Astrocyte (in vitro differentiated cells and primary cell): ENCODE measurements around the gene PDGFC. TPM values are rescaled to one million over a fixed set of nuclear protein-coding genes. Genes with fewer than 3 reads are reported as not detected.

Experiments used
- DNase-seq: peaks from one replicate; pipeline ENCODE4 v3.0.0-alpha.2; 2010; ENCODE audit warnings: low read depth
- FAIRE-seq: peaks from 2 replicates; lab custom pipeline; 2011; peaks lifted over from hg19 to GRCh38; lab: Jason Lieb, UNC
- H2AFZ ChIP-seq: 2 replicates; pipeline ENCODE4 v1.6.0; 2012; ENCODE audit warnings: low read depth, low read length, inconsistent platforms
- H3K27ac ChIP-seq: 2 replicates; pipeline ENCODE4 v1.5.1; 2011; ENCODE audit warnings: low read depth, low read length, inconsistent platforms
- H3K27me3 ChIP-seq: 2 replicates; pipeline ENCODE4 v1.6.0; 2011; ENCODE audit warnings: low read length, inconsistent platforms; ENCODE audit not compliant: insufficient read depth
- H3K36me3 ChIP-seq: 2 replicates; pipeline ENCODE4 v1.5.1; 2011; ENCODE audit warnings: low read length, inconsistent platforms; ENCODE audit not compliant: insufficient read depth
- H3K4me1 ChIP-seq: 2 replicates; pipeline ENCODE4 v1.5.1; 2011; ENCODE audit warnings: low read length, inconsistent platforms; ENCODE audit not compliant: insufficient read depth
- H3K4me2 ChIP-seq: 2 replicates; pipeline ENCODE4 v1.6.0; 2012; ENCODE audit warnings: low read length, inconsistent platforms
- H3K4me3 ChIP-seq: 2 replicates; pipeline ENCODE4 v1.5.1; 2011; ENCODE audit warnings: low read depth, mild to moderate bottlenecking, low read length, inconsistent platforms; ENCODE audit not compliant: insufficient read depth
- H3K79me2 ChIP-seq: 2 replicates; pipeline ENCODE4 v1.6.0; 2012; ENCODE audit warnings: mild to moderate bottlenecking, low read length, inconsistent platforms; ENCODE audit not compliant: insufficient read depth
- H3K9ac ChIP-seq: 2 replicates; pipeline ENCODE4 v1.6.0; 2012; ENCODE audit warnings: mild to moderate bottlenecking, low read length, inconsistent platforms
- H3K9me3 ChIP-seq: 2 replicates; pipeline ENCODE4 v1.5.1; 2012; ENCODE audit warnings: low read depth, mild to moderate bottlenecking, low read length, inconsistent platforms; ENCODE audit not compliant: insufficient read depth
- H4K20me1 ChIP-seq: 2 replicates; pipeline ENCODE4 v1.6.0; 2012; ENCODE audit warnings: low read length, inconsistent platforms; ENCODE audit not compliant: insufficient read depth
- H3K27ac Mint-ChIP-seq: one replicate; pipeline ENCODE4 v1.8.0; 2021; ENCODE audit warnings: mild to moderate bottlenecking, mixed read lengths; ENCODE audit not compliant: unreplicated experiment
- H3K27me3 Mint-ChIP-seq: one replicate; pipeline ENCODE4 v1.8.0; 2021; ENCODE audit warnings: low read depth, mixed read lengths; ENCODE audit not compliant: unreplicated experiment
- H3K36me3 Mint-ChIP-seq: one replicate; pipeline ENCODE4 v1.8.0; 2021; ENCODE audit warnings: low read depth, mixed read lengths; ENCODE audit not compliant: unreplicated experiment
- H3K4me1 Mint-ChIP-seq: one replicate; pipeline ENCODE4 v1.8.0; 2021; ENCODE audit warnings: low read depth, mixed read lengths; ENCODE audit not compliant: unreplicated experiment
- H3K4me3 Mint-ChIP-seq: one replicate; pipeline ENCODE4 v1.8.0; 2021; ENCODE audit warnings: mild to moderate bottlenecking, moderate library complexity, mixed read lengths; ENCODE audit not compliant: unreplicated experiment
- H3K9me3 Mint-ChIP-seq: one replicate; pipeline ENCODE4 v1.8.0; 2021; ENCODE audit warnings: mild to moderate bottlenecking, mixed read lengths; ENCODE audit not compliant: unreplicated experiment
- EZH2 ChIP-seq: IDR thresholded peaks from 2 replicates; pipeline ENCODE4 v1.6.1; 2012; ENCODE audit warnings: mild to moderate bottlenecking, low read length, inconsistent platforms; ENCODE audit not compliant: insufficient read depth
- total RNA-seq: library from RNA; stranded (reverse); gene quantifications from 2 replicates; pipeline ENCODE4 v1.2.1, GENCODE V29; 2021
- TF ChIP-seq, protein P1 (sequence below): IDR thresholded peaks from 2 replicates; pipeline ENCODE4 v1.5.1; 2011; ENCODE audit warnings: low read depth, mild to moderate bottlenecking, inconsistent platforms, low read length, moderate library complexity; ENCODE audit not compliant: insufficient read depth

PDGFC gene
- total RNA-seq, 1 donor from 2014 or later, result 167 TPM

DNA sequence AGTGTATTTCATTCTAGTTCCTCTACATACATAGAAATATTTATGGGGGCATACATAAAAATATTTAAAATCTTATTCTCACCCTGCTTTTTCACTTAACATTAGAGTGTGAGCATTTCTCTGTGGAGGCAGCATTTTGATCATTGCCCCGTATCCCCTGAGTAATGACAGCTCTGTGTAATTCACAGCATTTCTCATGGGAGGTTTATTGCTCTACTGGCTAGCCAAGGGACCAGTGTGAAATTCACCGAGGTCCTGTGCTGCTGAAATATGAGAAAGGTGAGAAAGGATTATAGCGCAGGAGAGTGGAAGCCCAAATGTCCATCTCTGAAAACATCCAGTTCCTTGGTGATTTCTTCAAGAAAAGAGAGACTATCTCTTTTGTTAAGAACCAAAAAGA lies 22.9 kb downstream of the PDGFC start:
- no peak for DNase-seq

DNA sequence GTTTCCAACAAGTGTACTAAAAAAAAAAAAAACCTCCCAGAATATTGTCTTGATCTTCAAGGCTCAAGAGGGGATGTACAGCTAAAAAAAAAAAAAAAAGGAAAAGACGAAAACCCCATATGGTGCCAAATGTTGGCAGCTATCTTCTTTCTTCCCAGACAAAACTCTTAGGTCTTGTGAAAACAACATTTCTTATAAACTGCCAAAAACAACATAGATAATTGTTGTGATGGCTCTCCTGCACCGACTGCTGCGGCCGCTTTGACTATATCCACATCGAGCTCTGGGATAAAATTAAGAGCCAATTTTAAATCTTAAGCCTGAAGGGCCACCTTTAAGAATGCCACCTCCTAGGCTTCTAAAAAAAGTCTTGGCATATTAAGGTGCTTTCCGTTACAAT lies 23.5 kb downstream of the PDGFC start:
- Mint-ChIP-seq H3K4me1 (peaks cover 90% of the 10 kb centered on the region), H3K4me3 (no peak overlapping the region), H3K27me3 (no peaks in the 10 kb centered on the region), H3K9me3 (no peaks in the 10 kb centered on the region), H3K36me3 (no peaks in the 10 kb centered on the region), H3K27ac (peak overlapping the region; percentile 99)
- Histone ChIP-seq H2AFZ (no peak overlapping the region), H3K79me2 (peaks cover 92% of the 10 kb centered on the region), H3K9me3 (no peaks in the 10 kb centered on the region), H3K9ac (peak overlapping the region; percentile 72), H3K27ac (peak overlapping the region; percentile 94), H4K20me1 (no peaks in the 10 kb centered on the region), H3K4me3 (peak overlapping the region; percentile 2), H3K36me3 (no peaks in the 10 kb centered on the region), H3K27me3 (no peaks in the 10 kb centered on the region), H3K4me1 (peaks cover 80% of the 10 kb centered on the region), H3K4me2 (peak overlapping the region; percentile 79)
- DNase-seq (peak; percentile 61), FAIRE-seq (peak; percentile 70)
- TF ChIP-seq EZH2, result no peak
- TF ChIP-seq, protein P1, sequence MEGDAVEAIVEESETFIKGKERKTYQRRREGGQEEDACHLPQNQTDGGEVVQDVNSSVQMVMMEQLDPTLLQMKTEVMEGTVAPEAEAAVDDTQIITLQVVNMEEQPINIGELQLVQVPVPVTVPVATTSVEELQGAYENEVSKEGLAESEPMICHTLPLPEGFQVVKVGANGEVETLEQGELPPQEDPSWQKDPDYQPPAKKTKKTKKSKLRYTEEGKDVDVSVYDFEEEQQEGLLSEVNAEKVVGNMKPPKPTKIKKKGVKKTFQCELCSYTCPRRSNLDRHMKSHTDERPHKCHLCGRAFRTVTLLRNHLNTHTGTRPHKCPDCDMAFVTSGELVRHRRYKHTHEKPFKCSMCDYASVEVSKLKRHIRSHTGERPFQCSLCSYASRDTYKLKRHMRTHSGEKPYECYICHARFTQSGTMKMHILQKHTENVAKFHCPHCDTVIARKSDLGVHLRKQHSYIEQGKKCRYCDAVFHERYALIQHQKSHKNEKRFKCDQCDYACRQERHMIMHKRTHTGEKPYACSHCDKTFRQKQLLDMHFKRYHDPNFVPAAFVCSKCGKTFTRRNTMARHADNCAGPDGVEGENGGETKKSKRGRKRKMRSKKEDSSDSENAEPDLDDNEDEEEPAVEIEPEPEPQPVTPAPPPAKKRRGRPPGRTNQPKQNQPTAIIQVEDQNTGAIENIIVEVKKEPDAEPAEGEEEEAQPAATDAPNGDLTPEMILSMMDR, result no peak

More for the DNA sequence above, 22.9 kb downstream of the PDGFC start:
- Histone ChIP-seq H3K9me3 (no peaks in the 10 kb centered on the region), H2AFZ (no peak overlapping the region), H3K27me3 (no peaks in the 10 kb centered on the region), H3K27ac (peak overlapping the region; percentile 94), H3K4me3 (peak overlapping the region; percentile 9), H3K9ac (peak overlapping the region; percentile 72), H3K4me1 (peaks cover 75% of the 10 kb centered on the region), H3K4me2 (peak overlapping the region; percentile 79), H3K79me2 (peaks cover 92% of the 10 kb centered on the region), H3K36me3 (no peaks in the 10 kb centered on the region), H4K20me1 (no peaks in the 10 kb centered on the region)
- Mint-ChIP-seq H3K27ac (peak overlapping the region; percentile 85), H3K4me3 (no peak overlapping the region), H3K4me1 (peaks cover 90% of the 10 kb centered on the region), H3K9me3 (no peaks in the 10 kb centered on the region), H3K36me3 (peaks cover under 1% of the 10 kb centered on the region), H3K27me3 (no peaks in the 10 kb centered on the region)
- no peak for TF ChIP-seq EZH2
- TF ChIP-seq, protein P1, result no peak
- FAIRE-seq, result no peak
